ENCODE data around the gene LRPAP1. TPM values are rescaled to one million over a fixed set of nuclear protein-coding genes. Genes with fewer than 3 reads are reported as not detected.

LRPAP1 gene
- polyA plus RNA-seq, 1 donor, result 219 TPM

DNA sequence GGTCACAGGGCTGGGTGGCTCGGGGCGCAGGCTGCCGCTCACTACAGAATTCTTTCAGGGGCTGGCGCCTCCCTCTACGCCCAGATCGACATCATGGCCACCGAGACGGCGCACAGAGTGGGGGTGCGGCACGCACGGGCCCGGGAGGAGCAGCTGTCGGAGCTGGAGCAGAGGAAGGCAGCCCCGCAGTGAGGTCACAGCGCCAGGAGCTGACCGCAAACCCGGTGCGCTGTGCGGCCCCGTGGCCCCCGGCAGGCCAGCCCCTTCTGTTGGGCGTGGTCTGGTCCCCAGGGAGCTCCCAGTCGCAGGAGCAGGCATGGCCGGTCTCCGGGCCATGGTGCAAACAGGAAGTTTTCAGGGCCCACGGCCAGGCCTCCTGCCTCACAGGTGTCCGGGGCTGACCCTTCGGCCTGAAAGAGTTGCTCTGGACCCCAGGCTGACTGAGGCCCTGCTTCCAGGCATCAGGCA lies 31.6 kb downstream of the LRPAP1 start:
- H3K4me3 ChIP-seq (ENCODE audit: low read length), result no peak overlapping the region
- WGBS (ENCODE audit: insufficient coverage, low lambda C conversion rate), result no CpG with 5 or more reads among the region's 29 CpGs

DNA sequence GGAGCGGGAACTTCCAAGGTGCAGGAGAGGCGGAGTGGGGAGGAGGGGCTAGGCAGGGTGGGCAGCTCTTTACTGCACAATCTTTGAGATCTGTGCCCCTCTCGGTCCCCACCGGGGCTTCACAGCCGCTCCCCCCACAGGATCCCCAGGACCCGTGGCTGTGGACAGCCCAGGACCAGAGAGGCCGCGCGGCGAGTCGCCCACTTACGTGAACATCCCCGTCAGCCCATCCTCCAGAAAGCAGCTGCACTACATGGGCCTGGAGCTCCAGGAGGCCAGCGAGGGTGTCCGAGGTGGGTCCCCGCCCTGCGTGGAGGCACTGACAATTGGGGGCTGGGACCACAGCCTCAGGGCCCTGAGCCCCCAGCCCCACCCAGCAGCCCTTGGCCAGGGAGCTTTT lies 32.1 kb downstream of the LRPAP1 start:
- no CpG with 5 or more reads among the region's 17 CpGs for WGBS (ENCODE audit: insufficient coverage, low lambda C conversion rate)
- H3K36me3 ChIP-seq (ENCODE audit: control insufficient read depth, insufficient read depth, low read length), result peaks cover 47% of the 10 kb centered on the region
- H3K27me3 ChIP-seq (ENCODE audit: control insufficient read depth, insufficient read depth, low read length), result no peaks in the 10 kb centered on the region
- H3K4me3 ChIP-seq (ENCODE audit: low read length), result no peak overlapping the region
- no peak for DNase-seq
- H3K9me3 ChIP-seq (ENCODE audit: control insufficient read depth, low read depth, low read length), result peaks cover 2% of the 10 kb centered on the region
- H3K4me1 ChIP-seq (ENCODE audit: control insufficient read depth, insufficient read depth, low read length), result peaks cover 36% of the 10 kb centered on the region
- H3K27ac ChIP-seq (ENCODE audit: low read length), result no peak overlapping the region

More for the DNA sequence above, 31.6 kb downstream of the LRPAP1 start:
- no peak for DNase-seq
- peaks cover 2% of the 10 kb centered on the region for H3K9me3 ChIP-seq (ENCODE audit: control insufficient read depth, low read depth, low read length)
- H3K4me1 ChIP-seq (ENCODE audit: control insufficient read depth, insufficient read depth, low read length), result peaks cover 30% of the 10 kb centered on the region
- H3K27ac ChIP-seq (ENCODE audit: low read length), result no peak overlapping the region
- peaks cover 52% of the 10 kb centered on the region for H3K36me3 ChIP-seq (ENCODE audit: control insufficient read depth, insufficient read depth, low read length)
- H3K27me3 ChIP-seq (ENCODE audit: control insufficient read depth, insufficient read depth, low read length), result no peaks in the 10 kb centered on the region

GRCh38 chr4:3499710-3500109 lies 32.5 kb downstream of the LRPAP1 start:
- peaks cover 43% of the 10 kb centered on the region for H3K36me3 ChIP-seq (ENCODE audit: control insufficient read depth, insufficient read depth, low read length)
- 100% methylated on average over 4 of the region's 12 CpGs for WGBS (ENCODE audit: insufficient coverage, low lambda C conversion rate)

GRCh38 chr4:3498901-3499510 lies 33.2 kb downstream of the LRPAP1 start:
- Histone ChIP-seq H3K27ac (ENCODE audit: low read length) (no peak overlapping the region), H3K4me3 (ENCODE audit: low read length) (no peak overlapping the region), H3K4me1 (ENCODE audit: control insufficient read depth, insufficient read depth, low read length) (peaks cover 47% of the 10 kb centered on the region), H3K9me3 (ENCODE audit: control insufficient read depth, low read depth, low read length) (peaks cover 2% of the 10 kb centered on the region), H3K27me3 (ENCODE audit: control insufficient read depth, insufficient read depth, low read length) (no peaks in the 10 kb centered on the region), H3K36me3 (ENCODE audit: control insufficient read depth, insufficient read depth, low read length) (peaks cover 41% of the 10 kb centered on the region)
- DNase-seq, result no peak
- no CpG with 5 or more reads among the region's 20 CpGs for WGBS (ENCODE audit: insufficient coverage, low lambda C conversion rate)

More at GRCh38 chr4:3499710-3500109, 32.5 kb downstream of the LRPAP1 start:
- H3K4me1 ChIP-seq (ENCODE audit: control insufficient read depth, insufficient read depth, low read length), result peaks cover 40% of the 10 kb centered on the region
- no peaks in the 10 kb centered on the region for H3K27me3 ChIP-seq (ENCODE audit: control insufficient read depth, insufficient read depth, low read length)
- no peak overlapping the region for H3K27ac ChIP-seq (ENCODE audit: low read length)
- peaks cover 2% of the 10 kb centered on the region for H3K9me3 ChIP-seq (ENCODE audit: control insufficient read depth, low read depth, low read length)
- H3K4me3 ChIP-seq (ENCODE audit: low read length), result no peak overlapping the region
- no peak for DNase-seq

DNA sequence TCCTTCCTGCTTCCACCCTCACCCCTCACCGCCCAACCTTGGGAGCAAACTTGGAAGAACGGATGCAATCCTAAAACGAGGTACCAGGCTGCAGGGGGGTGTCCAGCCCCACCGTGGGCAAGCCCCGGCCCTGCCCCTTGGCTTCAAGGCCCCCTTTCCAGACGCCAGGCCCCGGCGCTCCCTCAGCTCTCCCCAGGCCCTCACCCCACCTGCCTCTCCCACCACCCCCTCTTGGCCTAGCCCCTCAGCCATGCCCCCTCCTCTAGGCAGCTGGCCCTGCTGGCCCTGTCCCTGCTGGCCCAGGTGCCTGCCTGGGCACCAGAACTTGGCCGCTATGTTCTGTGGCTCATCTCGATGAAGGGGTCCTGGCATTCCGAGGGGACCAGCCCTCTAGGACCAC lies 33.8 kb downstream of the LRPAP1 start:
- peaks cover 53% of the 10 kb centered on the region for H3K4me1 ChIP-seq (ENCODE audit: control insufficient read depth, insufficient read depth, low read length)
- H3K27ac ChIP-seq (ENCODE audit: low read length), result no peak overlapping the region
- no peak overlapping the region for H3K4me3 ChIP-seq (ENCODE audit: low read length)
- peaks cover 35% of the 10 kb centered on the region for H3K36me3 ChIP-seq (ENCODE audit: control insufficient read depth, insufficient read depth, low read length)
- H3K9me3 ChIP-seq (ENCODE audit: control insufficient read depth, low read depth, low read length), result peaks cover 2% of the 10 kb centered on the region
- H3K27me3 ChIP-seq (ENCODE audit: control insufficient read depth, insufficient read depth, low read length), result no peaks in the 10 kb centered on the region
- no peak for DNase-seq
- WGBS (ENCODE audit: insufficient coverage, low lambda C conversion rate), result no CpG with 5 or more reads among the region's 11 CpGs

DNA sequence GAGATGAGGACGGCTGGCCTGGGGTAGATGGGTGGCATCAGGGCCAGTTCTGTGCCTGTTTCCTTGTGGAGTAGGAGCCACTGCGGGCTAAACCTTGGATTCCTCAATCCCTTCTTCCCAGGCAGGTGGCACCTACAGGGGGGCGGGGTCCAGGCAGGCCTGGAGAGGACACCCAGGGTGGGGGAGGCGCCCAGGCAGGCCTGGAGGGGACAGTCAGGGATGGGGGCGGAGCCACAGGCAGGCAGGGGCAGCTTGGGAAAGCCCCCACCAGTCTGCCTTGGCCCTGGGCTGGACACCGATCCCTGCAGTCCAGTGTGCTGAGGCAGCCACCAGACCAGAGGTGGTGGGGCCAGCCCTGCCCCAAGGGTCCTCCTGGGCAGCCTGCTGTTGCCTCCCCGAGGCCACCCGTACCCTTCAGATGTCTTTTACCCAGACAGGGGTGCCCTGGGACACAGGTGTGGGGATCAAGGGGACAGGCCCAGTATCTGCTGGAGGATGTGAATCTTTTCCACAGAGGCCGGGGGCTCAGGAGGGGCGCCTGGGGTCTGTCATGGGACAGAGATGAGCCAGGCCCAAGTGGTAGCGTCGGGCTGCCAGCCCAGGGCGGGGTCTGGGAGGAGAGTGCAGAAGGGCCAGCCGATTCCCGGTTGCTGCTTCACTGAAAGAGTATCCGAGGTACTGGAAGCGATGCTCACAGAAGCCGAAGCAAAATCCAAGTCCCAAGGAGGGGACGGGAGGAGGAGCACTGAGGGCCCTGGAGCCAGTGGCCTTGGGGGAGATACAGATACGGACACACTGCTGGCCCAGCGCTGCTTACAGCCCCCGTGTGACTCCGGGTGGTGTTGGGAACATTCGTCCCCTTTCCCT lies 34.5 kb downstream of the LRPAP1 start:
- peak; percentile 57 to 75 for DNase-seq
- Histone ChIP-seq H3K36me3 (ENCODE audit: control insufficient read depth, insufficient read depth, low read length) (peaks cover 28% of the 10 kb centered on the region), H3K4me3 (ENCODE audit: low read length) (no peak overlapping the region), H3K4me1 (ENCODE audit: control insufficient read depth, insufficient read depth, low read length) (peaks cover 55% of the 10 kb centered on the region), H3K9me3 (ENCODE audit: control insufficient read depth, low read depth, low read length) (peaks cover 2% of the 10 kb centered on the region), H3K27me3 (ENCODE audit: control insufficient read depth, insufficient read depth, low read length) (no peaks in the 10 kb centered on the region), H3K27ac (ENCODE audit: low read length) (peak overlapping the region; percentile 47)
- no CpG with 5 or more reads among the region's 24 CpGs for WGBS (ENCODE audit: insufficient coverage, low lambda C conversion rate)

- H3K9me3 ChIP-seq (ENCODE audit: control insufficient read depth, low read depth, low read length), result peaks cover 2% of the 10 kb centered on the region
- peak overlapping the region; percentile 47 for H3K27ac ChIP-seq (ENCODE audit: low read length)
- peaks cover 21% of the 10 kb centered on the region for H3K36me3 ChIP-seq (ENCODE audit: control insufficient read depth, insufficient read depth, low read length)
- peak overlapping the region; percentile 27 for H3K4me3 ChIP-seq (ENCODE audit: low read length)
- DNase-seq, result no peak
- H3K4me1 ChIP-seq (ENCODE audit: control insufficient read depth, insufficient read depth, low read length), result peaks cover 55% of the 10 kb centered on the region
- H3K27me3 ChIP-seq (ENCODE audit: control insufficient read depth, insufficient read depth, low read length), result peaks cover 1% of the 10 kb centered on the region
- WGBS (ENCODE audit: insufficient coverage, low lambda C conversion rate), result no CpG with 5 or more reads among the region's 6 CpGs
These were observed 35.1 kb downstream of the LRPAP1 start for GRCh38 chr4:3497095-3497494.

DNA sequence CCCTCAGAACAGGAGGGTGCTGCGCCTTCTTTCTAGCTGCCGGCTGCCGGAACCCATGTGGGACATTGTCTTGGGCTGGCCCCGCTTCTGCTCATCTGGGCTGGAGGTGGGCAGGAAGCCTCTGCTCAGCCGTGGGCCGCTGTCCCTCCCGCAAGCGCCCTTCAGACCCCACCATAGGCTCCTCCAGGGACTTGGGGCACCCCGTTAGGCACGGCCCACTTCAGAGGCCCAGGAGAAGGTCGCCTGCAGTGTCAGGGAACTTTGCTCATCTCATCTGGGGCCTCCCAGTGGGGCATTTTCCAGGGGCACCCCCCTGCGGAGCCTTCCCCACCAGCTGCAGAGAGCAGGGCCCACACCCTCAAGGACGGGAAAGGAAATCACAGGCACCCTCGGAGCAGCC lies 36.2 kb downstream of the LRPAP1 start:
- no CpG with 5 or more reads among the region's 14 CpGs for WGBS (ENCODE audit: insufficient coverage, low lambda C conversion rate)
- H3K36me3 ChIP-seq (ENCODE audit: control insufficient read depth, insufficient read depth, low read length), result peaks cover 11% of the 10 kb centered on the region
- H3K27ac ChIP-seq (ENCODE audit: low read length), result peak overlapping the region; percentile 78
- peak overlapping the region; percentile 27 for H3K4me3 ChIP-seq (ENCODE audit: low read length)
- H3K4me1 ChIP-seq (ENCODE audit: control insufficient read depth, insufficient read depth, low read length), result peaks cover 55% of the 10 kb centered on the region
- peaks cover 12% of the 10 kb centered on the region for H3K27me3 ChIP-seq (ENCODE audit: control insufficient read depth, insufficient read depth, low read length)
- DNase-seq, result peak; percentile 90 to 96
- peaks cover 2% of the 10 kb centered on the region for H3K9me3 ChIP-seq (ENCODE audit: control insufficient read depth, low read depth, low read length)

- WGBS (ENCODE audit: insufficient coverage, low lambda C conversion rate), result no CpG with 5 or more reads among the region's 28 CpGs
- peaks cover 2% of the 10 kb centered on the region for H3K9me3 ChIP-seq (ENCODE audit: control insufficient read depth, low read depth, low read length)
- peaks cover 55% of the 10 kb centered on the region for H3K4me1 ChIP-seq (ENCODE audit: control insufficient read depth, insufficient read depth, low read length)
- peaks cover 11% of the 10 kb centered on the region for H3K36me3 ChIP-seq (ENCODE audit: control insufficient read depth, insufficient read depth, low read length)
- no peak overlapping the region for H3K4me3 ChIP-seq (ENCODE audit: low read length)
- peaks cover 14% of the 10 kb centered on the region for H3K27me3 ChIP-seq (ENCODE audit: control insufficient read depth, insufficient read depth, low read length)
- peak in 1 of 2 donors; percentile 70 for DNase-seq
- H3K27ac ChIP-seq (ENCODE audit: low read length), result peak overlapping the region; percentile 78
These were observed 36.8 kb downstream of the LRPAP1 start for GRCh38 chr4:3495204-3495975.

GRCh38 chr4:3494462-3494871 lies 37.8 kb downstream of the LRPAP1 start:
- DNase-seq, result peak; percentile 61 to 78
- WGBS (ENCODE audit: insufficient coverage, low lambda C conversion rate), result no CpG with 5 or more reads among the region's 15 CpGs

More at GRCh38 chr4:3494462-3494871, 37.8 kb downstream of the LRPAP1 start:
- H3K27ac ChIP-seq (ENCODE audit: low read length), result peak overlapping the region; percentile 78
- peaks cover 2% of the 10 kb centered on the region for H3K9me3 ChIP-seq (ENCODE audit: control insufficient read depth, low read depth, low read length)
- H3K4me1 ChIP-seq (ENCODE audit: control insufficient read depth, insufficient read depth, low read length), result peaks cover 53% of the 10 kb centered on the region
- H3K27me3 ChIP-seq (ENCODE audit: control insufficient read depth, insufficient read depth, low read length), result peaks cover 17% of the 10 kb centered on the region
- H3K4me3 ChIP-seq (ENCODE audit: low read length), result no peak overlapping the region
- H3K36me3 ChIP-seq (ENCODE audit: control insufficient read depth, insufficient read depth, low read length), result peaks cover 9% of the 10 kb centered on the region

All from large intestine (tissue), 3 donors.